ENCODE results near the gene OSCP1.

DNA sequence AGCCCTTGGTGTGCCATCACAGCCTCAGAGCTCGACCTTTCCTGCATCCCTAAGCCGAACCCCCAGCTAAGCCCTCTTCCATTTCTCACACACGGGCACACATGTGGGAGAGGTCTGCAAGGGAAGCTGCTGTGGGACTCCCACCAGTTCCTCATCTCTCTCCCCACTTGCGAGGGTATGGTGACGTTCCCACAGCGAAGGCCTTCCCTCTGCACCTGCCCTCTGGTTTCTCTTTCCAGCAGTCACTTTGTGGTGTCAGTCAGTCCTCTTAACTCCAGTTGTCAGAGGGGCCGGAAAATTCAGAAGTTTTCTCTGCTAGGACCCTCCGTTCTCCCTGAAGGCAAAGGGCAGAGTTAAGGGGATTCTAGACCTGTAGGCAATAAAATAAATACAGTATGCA is 59.0 kb downstream of the OSCP1 start:
- TF ChIP-seq CTCF (IDR thresholded peaks at IDR 0.05) (no peak), POLR2A (IDR thresholded peaks at IDR 0.05) (no peak), EP300 (IDR thresholded peaks at IDR 0.05) (no peak)
